SK-N-SH (cell line): ENCODE measurements around the gene PSMC3. TPM values are rescaled to one million over a fixed set of nuclear protein-coding genes. Genes with fewer than 3 reads are reported as not detected.
A peak's percentile ranks its signal among the peaks of the same experiment; 100 is the strongest.

ENCODE experiments used
- CTCF ChIA-PET: fragments of 300-600, 350-600 bp; formaldehyde crosslinking; extraction: SDS; loops from one replicate; lab custom pipeline; 2021; lab: Yijun Ruan, JAX
- POLR2A ChIA-PET: fragments of 350-600 bp; sonication (Branson Sonifier 250); formaldehyde crosslinking; extraction: SDS; loops from one replicate; lab custom pipeline; 2020; ENCODE audit warnings: antibody characterized with exemption, inconsistent platforms; lab: Yijun Ruan, JAX
- DNase-seq: peaks from one replicate; pipeline ENCODE4 v3.0.0; 2012
- H2AFZ ChIP-seq: fragments of 200-600 bp; sonication (generic); 2 replicates; pipeline ENCODE4 v1.8.1; 2016; ENCODE audit warnings: antibody characterized with exemption, mild to moderate bottlenecking, low read depth
- H3F3A ChIP-seq: fragments of 200-600 bp; sonication (generic); replicated peaks from 2 replicates; pipeline ENCODE3; 2016; ENCODE audit warnings: antibody characterized with exemption, mild to moderate bottlenecking; ENCODE audit not compliant: insufficient read depth
- H3K27ac ChIP-seq, 2 experiments: fragments of 200-500 bp in 1 of 2; fragments of 200-600 bp in 1 of 2; sonication (Bioruptor generic) in 1 of 2; sonication (generic), shearing (Covaris generic) in 1 of 2; 2 replicates each; pipeline versions ENCODE4 v1.5.1 to v1.6.1; 2014 to 2016; ENCODE audit warnings: low read depth in 2 of 2, inconsistent platforms in 1 of 2, low read length in 1 of 2, mild to moderate bottlenecking in 1 of 2, mixed read lengths in 1 of 2
- H3K27me3 ChIP-seq: fragments of 200-600 bp; sonication (generic), shearing (Covaris generic); 2 replicates; pipeline ENCODE4 v1.6.1; 2016; ENCODE audit warnings: mixed run types; ENCODE audit not compliant: insufficient read depth
- H3K36me3 ChIP-seq, 2 experiments: fragments of 200-500 bp in 1 of 2; fragments of 200-600 bp in 1 of 2; sonication (Bioruptor generic) in 1 of 2; sonication (generic) in 1 of 2; replicated peaks in 1 of 2; 2 replicates each; pipeline versions ENCODE3 to v1.5.1; 2014 to 2016; ENCODE audit warnings: low read length in 1 of 2, mild to moderate bottlenecking in 1 of 2; ENCODE audit not compliant: insufficient read depth in 2 of 2, control insufficient read depth in 1 of 2
- H3K4me1 ChIP-seq, 2 experiments: fragments of 200-500 bp in 1 of 2; fragments of 200-600 bp in 1 of 2; sonication (Bioruptor generic) in 1 of 2; sonication (generic), shearing (Covaris generic) in 1 of 2; 2 replicates each; pipeline versions ENCODE4 v1.5.1 to v1.6.1; 2014 to 2016; ENCODE audit warnings: low read depth in 1 of 2, low read length in 1 of 2, mixed run types in 1 of 2; ENCODE audit not compliant: insufficient read depth in 2 of 2, control insufficient read depth in 1 of 2
- H3K4me2 ChIP-seq: fragments of 200-600 bp; sonication (generic), shearing (Covaris generic); 2 replicates; pipeline ENCODE4 v1.6.1; 2017; ENCODE audit warnings: mixed run types
- H3K4me3 ChIP-seq, 2 experiments: fragments of 200-500 bp in 1 of 2; fragments of 200-600 bp in 1 of 2; sonication (Bioruptor generic) in 1 of 2; sonication (generic), shearing (Covaris generic) in 1 of 2; 2 replicates each; pipeline versions ENCODE4 v1.5.1 to v1.8.1; 2014 to 2016; ENCODE audit warnings: low read depth in 2 of 2, inconsistent platforms in 1 of 2, low read length in 1 of 2, mild to moderate bottlenecking in 1 of 2, mixed read lengths in 1 of 2, moderate library complexity in 1 of 2
- H3K79me2 ChIP-seq: fragments of 200-600 bp; sonication (generic); 2 replicates; pipeline ENCODE4 v1.8.1; 2017; ENCODE audit warnings: mild to moderate bottlenecking; ENCODE audit not compliant: insufficient read depth
- H3K9ac ChIP-seq: fragments of 200-600 bp; sonication (generic); 2 replicates; pipeline ENCODE4 v1.6.1; 2017; ENCODE audit warnings: mixed run types
- H3K9me2 ChIP-seq: fragments of 200-600 bp; sonication (generic); 2 replicates; pipeline ENCODE4 v1.6.1; 2017; ENCODE audit warnings: mixed run types
- H3K9me3 ChIP-seq: fragments of 200-600 bp; sonication (generic); 2 replicates; pipeline ENCODE4 v1.6.1; 2017; ENCODE audit warnings: mixed run types, mild to moderate bottlenecking, moderate library complexity
- H4K20me1 ChIP-seq: fragments of 200-600 bp; sonication (generic); 2 replicates; pipeline ENCODE4 v1.6.1; 2017; ENCODE audit warnings: mild to moderate bottlenecking, mixed run types; ENCODE audit not compliant: insufficient read depth
- CHD2 ChIP-seq: fragments of 150-350 bp; IDR thresholded peaks from 2 replicates; pipeline ENCODE4 v1.6.1; 2018; ENCODE audit warnings: low read length; ENCODE audit not compliant: partially characterized antibody
- CTCF ChIP-seq: fragments of 200-600 bp; sonication (generic); IDR thresholded peaks from 2 replicates; pipeline ENCODE4 v1.6.1; 2017; ENCODE audit warnings: antibody characterized with exemption, mild to moderate bottlenecking, moderate library complexity
- ELF1 ChIP-seq: IDR thresholded peaks from 2 replicates; pipeline ENCODE4 v1.4.0; 2012
- EZH2phosphoT487 ChIP-seq: fragments of 200-600 bp; sonication (generic); IDR thresholded peaks from 2 replicates; pipeline ENCODE4 v1.6.1; 2017; ENCODE audit warnings: low read depth, mixed run types, mild to moderate bottlenecking, antibody characterized with exemption, moderate library complexity, borderline replicate concordance
- FOSL2 ChIP-seq: IDR thresholded peaks from 2 replicates; pipeline ENCODE4 v1.4.0; 2012; ENCODE audit warnings: low read depth, mild to moderate bottlenecking, moderate library complexity, borderline replicate concordance
- FOXJ3 ChIP-seq: sonication (generic); formaldehyde crosslinking; IDR thresholded peaks from 2 replicates; pipeline ENCODE4 v1.5.1; 2020; ENCODE audit warnings: mild to moderate bottlenecking, missing genetic modification reagents
- FOXM1 ChIP-seq: IDR thresholded peaks from 2 replicates; pipeline ENCODE4 v1.4.0; 2012; ENCODE audit warnings: low read depth, mild to moderate bottlenecking
- GATA2 ChIP-seq: sonication (generic); formaldehyde crosslinking; IDR thresholded peaks from 2 replicates; pipeline ENCODE4 v1.5.0; 2020; ENCODE audit warnings: mild to moderate bottlenecking, missing genetic modification reagents
- IRF3 ChIP-seq: fragments of 150-350 bp; IDR thresholded peaks from 2 replicates; pipeline ENCODE4 v1.6.1; 2016; ENCODE audit warnings: mild to moderate bottlenecking, low read depth, low read length
- JUND ChIP-seq: IDR thresholded peaks from 2 replicates; pipeline ENCODE4 v1.4.0; 2012
- MAX ChIP-seq: IDR thresholded peaks from 2 replicates; pipeline ENCODE4 v1.4.0; 2012; ENCODE audit warnings: low read depth
- MEF2A ChIP-seq: IDR thresholded peaks from 2 replicates; pipeline ENCODE4 v1.4.0; 2012; ENCODE audit warnings: low read depth, borderline replicate concordance
- MXI1 ChIP-seq: IDR thresholded peaks from 2 replicates; pipeline ENCODE4 v1.6.1; 2012; ENCODE audit warnings: mild to moderate bottlenecking, low read depth, low read length, improper control_type of control experiment
- NFIC ChIP-seq: IDR thresholded peaks from 2 replicates; pipeline ENCODE4 v1.4.0; 2012; ENCODE audit warnings: borderline replicate concordance
- NRF1 ChIP-seq: IDR thresholded peaks from 2 replicates; pipeline ENCODE4 v1.6.1; 2012; ENCODE audit warnings: low read depth, mild to moderate bottlenecking, low read length
- PBX3 ChIP-seq: IDR thresholded peaks from 2 replicates; pipeline ENCODE4; 2012
- POLR2AphosphoS5 ChIP-seq: IDR thresholded peaks from 2 replicates; pipeline ENCODE4 v1.6.1; 2012; ENCODE audit warnings: low read depth, low read length
- RAD21 ChIP-seq: IDR thresholded peaks from 2 replicates; pipeline ENCODE4 v1.6.1; 2012; ENCODE audit warnings: mild to moderate bottlenecking, low read length
- RCOR1 ChIP-seq: fragments of 150-350 bp; IDR thresholded peaks from 2 replicates; pipeline ENCODE4 v1.6.1; 2017; ENCODE audit warnings: antibody characterized with exemption, low read length
- RFX5 ChIP-seq: IDR thresholded peaks from 2 replicates; pipeline ENCODE4 v1.6.1; 2012; ENCODE audit warnings: mild to moderate bottlenecking, improper control_type of control experiment, low read length
- RXRA ChIP-seq: IDR thresholded peaks from 2 replicates; pipeline ENCODE4 v1.4.0; 2012; ENCODE audit warnings: low read depth, mild to moderate bottlenecking, borderline replicate concordance
- SMC3 ChIP-seq: IDR thresholded peaks from 2 replicates; pipeline ENCODE4 v1.6.1; 2012; ENCODE audit warnings: low read depth, low read length, improper control_type of control experiment
- TAF1 ChIP-seq: IDR thresholded peaks from 2 replicates; pipeline ENCODE4 v1.6.1; 2012; ENCODE audit warnings: low read depth, mild to moderate bottlenecking, low read length, moderate library complexity, borderline replicate concordance
- TEAD4 ChIP-seq: IDR thresholded peaks from 2 replicates; pipeline ENCODE4 v1.4.0; 2012; ENCODE audit warnings: mild to moderate bottlenecking, borderline replicate concordance; ENCODE audit not compliant: insufficient read depth
- USF1 ChIP-seq: IDR thresholded peaks from 2 replicates; pipeline ENCODE4 v1.4.0; 2012; ENCODE audit warnings: low read depth, borderline replicate concordance
- YY1 ChIP-seq: IDR thresholded peaks from 2 replicates; pipeline ENCODE4 v1.4.0; 2012; ENCODE audit warnings: low read depth, mild to moderate bottlenecking
- ZBTB33 ChIP-seq: IDR thresholded peaks from 2 replicates; pipeline ENCODE4 v1.4.0; 2012; ENCODE audit warnings: low read depth, borderline replicate concordance
- WGBS: methylation state at CpG from one replicate; pipeline ENCODE4 v1.1.6; 2017; ENCODE audit warnings: low lambda C conversion rate; 5-methylcytosine and 5-hydroxymethylcytosine counted together
- polyA plus RNA-seq, 3 experiments: library from polyadenylated mRNA; depleted of rRNA; stranded (reverse); fragments of >200 nt; gene quantifications; 2 replicates each; pipeline ENCODE4 v1.2.3, GENCODE V29; 2012

Gene PSMC3
- polyA plus RNA-seq, 1 of the 3 experiments (the other 2 are of a cell fraction) = 184 TPM

- H3K4me2 ChIP-seq = peak overlapping the region; percentile 71; the same call in 1 of the 2 replicates
- POLR2A ChIA-PET = interaction anchor here (0.6 to 0.7 kb wide), 3 partner anchors 9 to 213 kb away, joined by 3 read pairs; no protein-coding TSS in a partner anchor
- DNase-seq = peak; percentile 83
- no peak for TF ChIP-seq NFIC
- TF ChIP-seq EZH2phosphoT487 = no peak
- peak; percentile 55; the same call in 1 of the 2 replicates for TF ChIP-seq MXI1
- no peak for TF ChIP-seq USF1
- 0 out of 2 replicates have a peak, but pooled peaks have one; percentile 35 for TF ChIP-seq FOXJ3
- no peak for TF ChIP-seq RCOR1
- TF ChIP-seq CTCF = no peak
- no peak for TF ChIP-seq NRF1
- TF ChIP-seq YY1 = no peak
- TF ChIP-seq RAD21 = peak; percentile 13; the same call in 1 of the 2 replicates
- peak; percentile 17 for TF ChIP-seq CHD2
- TF ChIP-seq ZBTB33 = no peak
- TF ChIP-seq ELF1 = no peak
- TF ChIP-seq RXRA = no peak
- TF ChIP-seq POLR2AphosphoS5 = no peak
- no peak for TF ChIP-seq MEF2A
- TF ChIP-seq JUND = no peak
- TF ChIP-seq RFX5 = no peak
- TF ChIP-seq FOSL2 = no peak
- no peak for TF ChIP-seq TEAD4
- TF ChIP-seq MAX = no peak
- TF ChIP-seq GATA2 (CRISPR knock-in tag) = peak; percentile 91
- no peak for TF ChIP-seq FOXM1
- TF ChIP-seq SMC3 = no peak
- TF ChIP-seq PBX3 = no peak
- no peak for TF ChIP-seq TAF1
- TF ChIP-seq IRF3 = no peak
Measured at GRCh38 chr11:47400768-47401279, 25.4 kb downstream of the PSMC3 start.

More at GRCh38 chr11:47400768-47401279, 25.4 kb downstream of the PSMC3 start:
- H3K36me3 ChIP-seq = no peaks in the 10 kb centered on the region
- H3K79me2 ChIP-seq = no peaks in the 10 kb centered on the region
- H3K27me3 ChIP-seq = no peaks in the 10 kb centered on the region
- H3K9me3 ChIP-seq = no peaks in the 10 kb centered on the region
- peak overlapping the region in 1 of 2 experiments; percentile 49; a peak in 1 of 4 replicates for H3K4me3 ChIP-seq
- H2AFZ ChIP-seq = peak overlapping the region; percentile 55; the same call in 1 of the 2 replicates
- H3K9ac ChIP-seq = no peak overlapping the region
- CTCF ChIA-PET = interaction anchor here (0.7 to 20.7 kb wide), 3 partner anchors 29 to 1773 kb away, joined by 3 to 239 read pairs (median 3); no protein-coding TSS in a partner anchor
- H3K27ac ChIP-seq = peak overlapping the region in 1 of 2 experiments; percentile 86; a peak in 2 of 4 replicates
- WGBS = 60% methylated on average over 8 of the region's 8 CpGs
- no peaks in the 10 kb centered on the region for H3K9me2 ChIP-seq
- H3F3A ChIP-seq = peaks cover 17% of the 10 kb centered on the region
- H3K4me1 ChIP-seq = peaks cover 5 to 17% of the 10 kb centered on the region in 2 experiments; a peak in 3 of 4 replicates
- no peaks in the 10 kb centered on the region for H4K20me1 ChIP-seq
